ENCODE results near the gene PDZK1.
"Not testable (repeated sequence)": the region's sequence is repeated elsewhere in the genome, so short reads cannot be mapped to it uniquely, and the experiment has no call there.

PDZK1 gene

DNA sequence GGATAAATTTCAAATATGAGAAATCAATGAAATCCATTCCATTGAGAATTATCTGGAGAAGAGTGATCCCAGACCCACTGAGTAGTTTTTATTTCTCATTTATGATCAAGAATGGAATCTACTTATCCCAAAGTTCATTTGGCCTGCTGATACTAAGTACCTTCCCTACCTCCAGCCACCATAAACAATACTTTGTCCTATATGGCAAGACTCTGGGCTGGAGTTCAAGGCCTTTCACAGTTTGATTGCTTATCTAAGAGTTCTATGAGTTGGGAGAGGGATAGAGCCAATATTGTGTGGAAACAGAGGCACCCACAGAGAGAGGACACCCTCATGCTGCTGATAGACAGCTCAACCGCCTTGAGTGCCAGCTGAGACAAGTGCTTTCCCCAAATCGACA, 5.1 kb downstream of the PDZK1 start:
- Mint-ChIP-seq H3K4me3 (no peak overlapping the region), H3K36me3 (ENCODE audit: insufficient read depth) (no peaks in the 10 kb centered on the region), H3K4me1 (ENCODE audit: low read depth in 2 of 2) (no peaks in the 10 kb centered on the region), H3K9me3 (no peaks in the 10 kb centered on the region), H3K27me3 (no peaks in the 10 kb centered on the region), H3K27ac (no peak overlapping the region)
- no peak for DNase-seq
- no peak for ATAC-seq (replicated peaks)

DNA sequence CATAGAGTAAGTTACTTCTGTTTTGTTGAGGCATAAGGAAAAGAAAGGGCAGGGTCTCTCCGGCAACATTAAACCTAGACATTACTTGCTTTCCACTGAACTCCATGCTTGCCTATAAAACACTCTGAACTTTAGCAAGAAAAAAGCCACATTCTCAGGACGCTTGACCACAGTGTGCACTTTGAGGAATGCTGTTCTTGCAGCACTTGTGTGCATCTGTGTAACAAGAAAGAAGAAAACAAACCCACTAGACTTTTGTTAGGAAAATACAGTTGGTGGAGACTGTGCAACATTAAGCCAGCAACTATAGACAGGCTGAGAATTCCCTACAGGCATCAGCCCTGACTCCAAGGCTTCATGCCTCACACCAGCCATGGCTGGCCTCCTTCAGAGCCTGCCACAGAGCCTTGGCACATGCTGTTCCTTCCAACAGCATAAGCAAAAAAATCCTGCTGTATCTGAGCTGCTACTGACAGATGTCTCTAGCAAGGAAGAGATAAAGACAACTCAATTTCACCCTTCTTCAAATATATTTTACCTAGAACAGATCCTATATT, 5.8 kb downstream of the PDZK1 start:
- Mint-ChIP-seq H3K36me3 (ENCODE audit: insufficient read depth) (no peaks in the 10 kb centered on the region), H3K27me3 (no peaks in the 10 kb centered on the region), H3K4me1 (ENCODE audit: low read depth in 2 of 2) (peaks cover 0 to 2% of the 10 kb centered on the region in 2 donors), H3K4me3 (no peak overlapping the region), H3K27ac (no peak overlapping the region), H3K9me3 (no peaks in the 10 kb centered on the region)
- DNase-seq (no peak), ATAC-seq (replicated peaks) (no peak)

DNA sequence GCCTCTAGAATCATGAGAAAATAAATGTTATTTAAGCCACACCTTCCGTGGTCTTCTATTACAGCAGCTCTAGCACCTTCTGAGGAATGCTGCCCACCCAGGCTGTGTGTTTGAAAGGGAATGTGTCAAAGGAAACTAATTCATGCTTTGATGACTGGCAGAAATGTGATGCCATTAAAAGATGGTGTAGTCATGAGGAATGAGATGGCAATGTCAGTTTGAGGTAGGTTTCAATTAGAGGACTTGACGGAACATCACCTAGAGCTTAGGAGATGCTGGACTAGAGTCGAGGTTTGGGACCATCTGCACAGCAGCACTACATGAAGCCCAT, 10.6 kb downstream of the PDZK1 start:
- no peaks in the 10 kb centered on the region for H3K27me3 Mint-ChIP-seq
- H3K4me3 Mint-ChIP-seq, result no peak overlapping the region
- no peak overlapping the region for H3K27ac Mint-ChIP-seq
- peaks cover 6 to 9% of the 10 kb centered on the region in 2 donors for H3K4me1 Mint-ChIP-seq (ENCODE audit: low read depth in 2 of 2)
- ATAC-seq (replicated peaks) (no peak), DNase-seq (no peak)
- no peaks in the 10 kb centered on the region for H3K36me3 Mint-ChIP-seq (ENCODE audit: insufficient read depth)
- H3K9me3 Mint-ChIP-seq, result no peaks in the 10 kb centered on the region

DNA sequence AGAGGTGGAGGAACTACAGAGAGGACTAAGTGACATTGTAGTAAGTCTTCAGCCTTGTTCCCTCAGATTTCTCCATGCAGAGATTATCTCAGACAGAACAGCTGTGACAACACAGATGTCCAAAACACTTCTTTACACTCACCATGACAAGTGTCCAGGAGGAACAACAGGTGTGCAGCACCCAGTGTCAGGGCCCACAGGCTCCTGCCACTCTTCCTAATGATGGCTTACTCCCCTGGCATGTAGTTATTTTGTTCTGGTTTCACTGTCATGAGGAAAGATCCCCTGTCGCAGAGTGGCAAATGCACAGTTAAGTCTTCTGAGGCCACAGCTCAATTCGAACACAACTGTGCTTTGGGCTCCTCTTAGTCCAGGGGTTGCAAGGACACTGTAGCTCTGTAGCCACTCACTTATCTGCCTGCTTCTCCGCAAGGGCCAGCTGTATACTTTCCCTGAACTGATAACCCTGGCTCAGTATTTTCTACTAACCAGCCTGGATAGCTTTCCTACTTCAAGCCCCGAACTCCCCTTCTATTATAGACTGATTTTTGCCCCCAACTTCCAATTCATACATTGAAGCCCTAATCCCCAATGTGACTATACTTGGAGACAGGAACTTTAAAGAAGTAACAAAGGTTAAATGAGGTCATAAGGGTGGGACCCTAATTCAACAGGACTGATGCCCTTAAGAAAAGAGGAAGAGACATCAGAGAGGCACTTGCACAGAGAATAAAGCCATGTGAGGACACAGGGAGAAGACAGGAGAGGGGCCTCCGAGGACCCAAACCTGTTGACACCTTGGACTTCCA, 11.1 kb downstream of the PDZK1 start:
- DNase-seq (no peak), ATAC-seq (replicated peaks) (no peak)
- H3K4me3 Mint-ChIP-seq, result no peak overlapping the region
- H3K36me3 Mint-ChIP-seq (ENCODE audit: insufficient read depth), result no peaks in the 10 kb centered on the region
- H3K27ac Mint-ChIP-seq, result no peak overlapping the region
- H3K9me3 Mint-ChIP-seq, result no peaks in the 10 kb centered on the region
- peaks cover 11 to 14% of the 10 kb centered on the region in 2 donors for H3K4me1 Mint-ChIP-seq (ENCODE audit: low read depth in 2 of 2)
- H3K27me3 Mint-ChIP-seq, result no peaks in the 10 kb centered on the region

DNA sequence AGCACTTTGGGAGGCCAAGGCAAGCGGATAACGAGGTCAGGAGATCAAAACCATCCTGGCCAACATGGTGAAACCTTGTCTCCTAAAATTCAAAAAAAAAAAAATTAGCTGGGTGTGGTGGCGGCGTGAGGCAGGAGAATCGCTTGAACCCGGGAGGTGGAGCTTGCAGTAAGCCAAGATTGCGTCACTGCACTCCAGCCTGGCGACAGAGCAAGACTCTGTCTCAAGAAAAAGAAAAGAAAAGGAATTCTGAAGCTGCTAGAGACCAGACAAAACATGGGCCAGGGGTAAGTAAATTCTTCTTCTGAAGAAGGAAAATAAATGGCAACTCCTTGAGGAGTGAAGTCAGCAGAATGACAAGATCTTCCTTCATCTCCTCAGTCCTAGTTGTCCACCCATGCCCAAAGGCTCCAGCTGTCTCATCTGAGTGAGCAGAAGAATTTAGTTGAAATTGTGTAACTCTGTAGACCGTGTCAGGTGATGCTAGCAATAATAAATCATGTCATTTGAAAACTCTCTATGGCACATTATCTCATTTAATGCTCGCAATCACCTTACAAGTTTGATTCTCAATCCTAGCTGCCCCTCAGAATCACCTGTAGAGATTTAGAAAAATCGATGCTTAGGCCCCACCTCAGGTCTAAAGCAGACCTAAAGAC, 14.3 kb downstream of the PDZK1 start:
- no peak for ATAC-seq (replicated peaks)
- DNase-seq, result no peak
- no peaks in the 10 kb centered on the region for H3K36me3 Mint-ChIP-seq (ENCODE audit: insufficient read depth)

DNA sequence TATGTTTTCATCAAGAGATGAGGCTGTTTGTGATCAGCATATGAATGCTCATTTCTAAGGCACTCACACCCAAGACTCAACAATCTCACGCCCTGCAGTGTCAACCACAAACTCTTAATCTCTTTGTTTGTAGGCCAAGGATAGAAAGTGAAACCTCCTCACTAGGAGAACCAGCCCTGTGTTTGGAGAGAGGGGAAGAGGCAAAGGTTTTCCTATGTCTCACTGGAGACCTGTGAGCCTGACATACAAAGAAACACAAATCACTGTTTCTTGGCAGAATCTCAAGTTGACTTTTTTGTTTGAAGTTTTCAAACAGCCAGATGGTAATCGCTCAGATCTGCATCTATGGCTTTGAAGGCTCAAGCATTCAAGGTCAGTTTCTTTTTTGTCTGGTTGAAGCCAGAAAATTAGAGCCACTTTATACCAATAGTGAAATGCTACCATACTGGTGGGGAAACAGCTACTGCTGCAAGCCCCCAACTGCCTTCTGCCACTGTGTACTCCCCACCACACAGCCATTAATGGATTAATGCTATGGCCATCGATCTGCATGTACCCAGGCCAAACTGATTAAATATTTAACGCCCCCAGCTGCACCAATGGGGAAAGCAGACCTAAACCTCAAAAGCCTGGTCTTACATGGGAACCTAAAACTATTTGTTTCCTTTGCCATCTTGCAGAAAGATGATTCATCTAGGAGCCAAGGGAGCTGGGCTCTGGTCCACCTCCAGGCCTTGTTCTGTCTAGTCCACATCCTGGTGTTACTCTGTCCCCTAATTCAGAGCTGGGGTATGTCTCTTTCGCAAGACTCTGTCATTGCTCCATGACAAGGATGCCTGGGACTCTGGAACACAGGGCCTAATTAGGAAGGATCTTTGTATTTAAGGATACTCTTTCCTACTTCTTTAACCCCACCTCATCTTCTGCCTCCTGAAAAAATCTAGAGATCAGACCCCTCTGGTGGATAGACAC, 16.3 kb downstream of the PDZK1 start:
- no peaks in the 10 kb centered on the region for H3K9me3 Mint-ChIP-seq
- DNase-seq (peak; percentile 27 to 50 (median 43)), ATAC-seq (replicated peaks) (peak; percentile 98)
- peak overlapping the region; percentile 92 to 95 for H3K27ac Mint-ChIP-seq
- no peaks in the 10 kb centered on the region for H3K27me3 Mint-ChIP-seq
- H3K36me3 Mint-ChIP-seq (ENCODE audit: insufficient read depth), result no peaks in the 10 kb centered on the region
- H3K4me3 Mint-ChIP-seq, result peak overlapping the region; percentile 44 to 72
- H3K4me1 Mint-ChIP-seq (ENCODE audit: low read depth in 2 of 2), result peaks cover 32 to 39% of the 10 kb centered on the region in 2 donors

More for the DNA sequence above, 14.3 kb downstream of the PDZK1 start:
- Mint-ChIP-seq H3K9me3 (no peaks in the 10 kb centered on the region), H3K4me1 (ENCODE audit: low read depth in 2 of 2) (peaks cover 34 to 39% of the 10 kb centered on the region in 2 donors), H3K27ac (no peak overlapping the region), H3K4me3 (no peak overlapping the region), H3K27me3 (no peaks in the 10 kb centered on the region)

DNA sequence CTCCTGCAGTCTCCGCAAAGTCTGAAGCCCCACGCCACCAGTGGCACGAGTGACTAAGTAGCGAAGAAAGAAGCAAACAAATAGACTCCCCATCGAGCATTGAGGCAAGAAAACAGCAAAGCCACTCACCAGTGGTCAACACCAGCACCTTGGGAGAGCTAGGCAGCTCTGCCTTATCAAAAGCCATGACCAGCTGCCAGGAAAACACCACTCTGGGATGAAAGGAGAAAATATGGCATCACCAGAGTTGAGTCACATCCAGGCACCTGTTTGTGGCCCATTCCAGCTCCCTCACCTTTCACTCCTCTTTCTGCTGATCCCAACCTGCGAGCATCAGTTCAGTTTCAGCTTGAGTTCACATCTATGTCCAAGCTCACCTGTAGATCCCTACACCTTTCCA, 17.2 kb downstream of the PDZK1 start:
- H3K9me3 Mint-ChIP-seq, result no peaks in the 10 kb centered on the region
- ATAC-seq (replicated peaks) (no peak), DNase-seq (no peak)
- peak overlapping the region; percentile 92 to 95 for H3K27ac Mint-ChIP-seq
- peaks cover 32 to 36% of the 10 kb centered on the region in 2 donors for H3K4me1 Mint-ChIP-seq (ENCODE audit: low read depth in 2 of 2)
- no peaks in the 10 kb centered on the region for H3K36me3 Mint-ChIP-seq (ENCODE audit: insufficient read depth)
- H3K4me3 Mint-ChIP-seq, result peak overlapping the region; percentile 44 to 72
- H3K27me3 Mint-ChIP-seq, result no peaks in the 10 kb centered on the region

DNA sequence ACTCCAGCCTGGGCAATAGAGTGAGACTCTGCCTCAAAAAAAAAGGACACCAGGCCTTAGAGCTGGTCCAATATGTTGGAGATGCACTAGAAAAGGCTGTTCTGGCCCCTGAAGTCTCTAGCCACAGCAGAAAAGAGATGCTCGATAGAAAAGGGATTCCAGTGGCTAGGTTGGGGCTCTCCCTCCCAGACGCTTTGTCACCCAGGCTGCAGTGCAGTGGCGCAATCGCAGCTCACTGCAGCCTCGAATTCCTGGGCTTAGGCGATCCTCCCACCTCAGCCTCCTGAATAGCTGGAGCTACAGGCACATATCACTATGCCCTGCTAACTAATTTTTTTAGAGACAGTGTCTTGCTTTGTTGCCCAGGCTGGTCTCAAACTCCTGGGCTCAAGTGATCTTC, 18.2 kb downstream of the PDZK1 start:
- ATAC-seq (replicated peaks) (no peak), DNase-seq (no peak)
- Mint-ChIP-seq H3K36me3 (ENCODE audit: insufficient read depth) (no peaks in the 10 kb centered on the region), H3K4me3 (peak overlapping the region; percentile 44 to 72), H3K9me3 (no peaks in the 10 kb centered on the region), H3K27ac (peak overlapping the region; percentile 92 to 95), H3K4me1 (ENCODE audit: low read depth in 2 of 2) (peaks cover 29 to 36% of the 10 kb centered on the region in 2 donors), H3K27me3 (no peaks in the 10 kb centered on the region)

DNA sequence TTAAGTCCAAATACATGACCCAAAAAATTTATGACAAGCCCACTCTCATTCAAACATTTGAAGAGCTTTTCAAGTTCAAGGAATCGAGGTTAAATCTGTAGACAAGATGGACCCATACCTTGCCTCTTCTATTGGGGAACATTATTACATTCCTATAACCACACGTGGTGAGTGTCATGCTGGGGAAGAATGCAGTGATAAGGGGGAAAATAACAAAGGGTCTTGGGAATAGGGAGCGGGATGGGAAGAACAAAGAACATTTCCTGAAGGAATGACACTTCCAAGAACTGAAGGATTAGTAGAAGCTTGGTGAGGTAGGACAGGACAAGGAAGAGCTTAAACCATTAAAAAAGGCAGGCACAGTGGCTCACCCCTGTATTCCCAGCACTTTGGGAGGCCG, 18.8 kb downstream of the PDZK1 start:
- no peaks in the 10 kb centered on the region for H3K27me3 Mint-ChIP-seq
- H3K4me1 Mint-ChIP-seq (ENCODE audit: low read depth in 2 of 2), result peaks cover 29 to 36% of the 10 kb centered on the region in 2 donors
- H3K36me3 Mint-ChIP-seq (ENCODE audit: insufficient read depth), result no peaks in the 10 kb centered on the region
- ATAC-seq (replicated peaks), result no peak
- H3K4me3 Mint-ChIP-seq, result peak overlapping the region; percentile 16 to 40
- H3K27ac Mint-ChIP-seq, result peak overlapping the region; percentile 70 to 95
- no peaks in the 10 kb centered on the region for H3K9me3 Mint-ChIP-seq
- DNase-seq, result no peak

DNA sequence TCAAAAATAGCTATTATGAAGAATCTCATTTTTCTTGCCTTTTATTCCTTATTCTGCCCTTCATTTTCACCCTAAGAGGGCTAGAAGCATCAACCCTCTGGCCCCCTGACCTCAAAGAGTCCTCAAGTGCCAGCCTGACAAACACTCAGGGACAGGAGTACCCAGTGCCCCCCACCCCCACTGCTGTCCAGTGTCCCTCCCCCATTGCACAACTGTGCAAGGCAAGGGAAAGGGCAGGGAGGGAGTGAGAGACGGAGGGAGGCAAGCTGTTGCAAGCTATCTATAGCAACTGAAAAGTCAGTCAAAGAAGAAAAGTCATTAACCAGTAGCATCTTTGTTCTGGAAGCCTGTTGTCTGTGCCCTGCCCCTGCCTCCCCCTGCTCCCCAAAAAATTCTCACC, 21.1 kb downstream of the PDZK1 start:
- not testable (repeated sequence) for H3K27ac Mint-ChIP-seq; H3K27me3 Mint-ChIP-seq; H3K4me3 Mint-ChIP-seq; H3K36me3 Mint-ChIP-seq (ENCODE audit: insufficient read depth); H3K9me3 Mint-ChIP-seq; ATAC-seq (replicated peaks); DNase-seq
- H3K4me1 Mint-ChIP-seq (ENCODE audit: low read depth in 2 of 2), result peaks cover 24 to 25% of the 10 kb centered on the region in 2 donors

DNA sequence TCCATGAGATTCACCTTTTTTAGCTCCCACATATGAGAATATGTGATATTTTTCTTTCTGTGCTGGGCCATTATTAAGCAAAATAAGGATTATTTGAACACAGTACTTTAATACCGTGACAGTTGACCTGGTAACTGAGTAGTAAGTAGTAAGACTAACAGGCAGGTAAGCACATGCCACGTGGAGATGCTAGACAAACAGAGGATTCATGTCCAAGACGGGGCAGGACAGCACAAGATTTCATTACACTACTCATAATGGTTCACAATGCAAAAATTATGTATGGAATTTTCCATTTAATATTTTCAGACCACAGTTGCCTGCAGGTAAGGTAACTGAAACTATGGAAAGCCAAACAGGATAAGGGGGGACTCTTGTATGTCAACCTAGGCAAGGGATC, 22.3 kb downstream of the PDZK1 start:
- not testable (repeated sequence) for H3K27ac Mint-ChIP-seq; H3K36me3 Mint-ChIP-seq (ENCODE audit: insufficient read depth); DNase-seq; H3K27me3 Mint-ChIP-seq; ATAC-seq (replicated peaks); H3K9me3 Mint-ChIP-seq; H3K4me3 Mint-ChIP-seq
- H3K4me1 Mint-ChIP-seq (ENCODE audit: low read depth in 2 of 2), result peaks cover 14 to 17% of the 10 kb centered on the region in 2 donors

DNA sequence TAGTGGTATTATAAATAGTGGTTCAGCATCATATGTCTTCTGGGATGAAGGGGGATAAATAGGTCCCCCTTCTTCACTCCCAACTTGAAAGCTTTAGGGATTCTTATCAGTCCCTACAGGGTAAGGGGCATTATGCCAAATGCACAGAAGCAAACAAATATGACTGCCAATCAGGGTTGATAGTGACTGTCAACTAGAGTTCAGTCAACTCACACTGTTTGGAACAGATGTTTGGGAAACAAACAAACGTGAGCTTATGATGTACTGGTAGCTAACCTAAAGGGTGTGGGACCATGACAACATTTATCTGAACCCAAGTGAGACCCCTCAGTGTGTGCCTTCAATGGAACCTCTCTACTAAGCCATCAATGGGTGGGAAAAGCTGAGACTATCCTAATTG, 34.0 kb downstream of the PDZK1 start:
- DNase-seq; H3K9me3 Mint-ChIP-seq; H3K4me3 Mint-ChIP-seq; H3K27ac Mint-ChIP-seq; H3K27me3 Mint-ChIP-seq; H3K36me3 Mint-ChIP-seq (ENCODE audit: insufficient read depth); ATAC-seq (replicated peaks): not testable (repeated sequence)
- H3K4me1 Mint-ChIP-seq (ENCODE audit: low read depth in 2 of 2), result peaks cover 6 to 12% of the 10 kb centered on the region in 2 donors

All from effector memory CD8-positive, alpha-beta T cell (primary cell).